HG03108 (cell line): ENCODE measurements around the gene SLC25A12.

Experiments
- ATAC-seq: cut with Tn5 transposase; IDR thresholded peaks from one replicate; pipeline ENCODE4 v1.9.1; 2021; ENCODE audit warnings: moderate library complexity; ENCODE audit not compliant: unreplicated experiment

Gene SLC25A12

GRCh38 chr2:171889333-171889732 is 4.7 kb downstream of the SLC25A12 start:
- ATAC-seq = no peak

GRCh38 chr2:171883275-171883893 is 10.7 kb downstream of the SLC25A12 start:
- no peak for ATAC-seq

DNA sequence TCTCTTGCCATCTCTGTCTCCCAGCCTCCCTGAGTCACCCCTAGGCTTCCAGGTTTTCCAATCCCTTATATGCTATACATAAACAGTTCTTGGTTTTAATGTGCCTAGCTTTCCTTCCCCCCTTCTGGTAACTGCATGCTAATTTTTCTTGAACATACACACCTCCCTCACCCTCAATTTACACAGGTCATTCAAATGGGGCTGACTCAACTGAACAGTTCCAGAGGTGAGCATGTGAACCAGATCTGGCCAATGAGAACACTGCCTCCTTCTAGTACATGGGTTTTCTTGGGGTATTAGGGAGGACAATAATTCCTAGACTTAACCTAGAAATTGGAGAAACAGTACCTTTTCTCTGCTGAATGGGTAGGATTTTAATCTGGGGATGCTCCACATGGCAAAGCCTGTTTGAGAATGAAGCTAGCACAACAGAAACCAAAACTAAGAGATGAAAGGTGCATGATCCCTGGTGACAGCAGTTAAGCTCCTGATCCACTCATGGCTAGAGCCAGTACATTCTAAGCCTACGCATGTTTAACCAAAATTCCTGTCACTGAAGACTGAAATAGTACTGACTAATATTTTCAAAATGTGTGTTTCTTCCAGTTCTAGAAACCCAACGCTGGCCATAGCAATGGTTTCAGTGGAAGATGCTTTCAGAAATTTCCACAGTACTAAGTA is 11.8 kb downstream of the SLC25A12 start:
- ATAC-seq = no peak

- ATAC-seq = no peak
These were observed 13.3 kb downstream of the SLC25A12 start for GRCh38 chr2:171880774-171881173.

GRCh38 chr2:171879865-171880264 is 14.2 kb downstream of the SLC25A12 start:
- no peak for ATAC-seq

DNA sequence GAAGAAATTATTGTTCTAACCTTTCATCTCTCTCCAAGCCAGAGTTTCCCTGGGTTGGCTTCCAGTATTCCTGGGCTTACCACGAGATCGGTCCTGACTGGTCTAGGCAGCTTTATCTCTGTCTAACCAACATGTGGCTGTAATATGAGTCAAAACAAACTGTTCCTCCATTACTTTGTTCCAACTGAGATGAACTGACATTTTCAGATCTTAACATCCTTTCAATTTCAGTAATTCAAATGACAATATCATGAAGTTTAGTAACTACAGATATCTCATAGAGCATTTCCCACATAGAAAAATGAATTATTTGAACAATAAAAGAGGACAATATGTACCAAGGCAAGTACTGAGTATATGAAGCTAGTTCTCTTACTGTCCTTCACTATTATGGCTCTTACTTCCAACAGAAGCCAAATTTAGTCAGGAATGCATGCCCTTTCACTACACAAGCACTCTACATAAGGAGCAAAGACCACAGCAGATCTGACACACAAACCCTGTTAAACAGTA is 15.5 kb downstream of the SLC25A12 start:
- ATAC-seq = no peak

DNA sequence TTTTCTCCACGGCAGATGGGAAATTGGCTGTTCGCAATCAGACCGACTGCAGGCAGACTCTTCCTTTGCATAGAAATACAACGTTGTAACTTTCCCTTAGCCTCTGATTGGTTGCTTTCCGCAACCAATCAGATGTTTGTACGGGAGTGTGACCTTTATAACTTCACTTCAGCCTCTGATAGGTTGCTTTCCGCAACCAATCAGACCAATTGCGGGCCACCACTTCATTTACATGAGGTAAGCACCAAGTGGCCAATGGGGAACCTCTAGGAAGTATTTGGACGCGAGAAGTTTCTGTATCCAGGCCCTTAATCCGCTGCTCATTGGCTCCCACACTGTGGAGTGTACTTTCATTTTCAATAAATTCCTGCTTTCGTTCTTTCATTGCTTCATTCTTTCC is 19.1 kb downstream of the SLC25A12 start:
- ATAC-seq = no peak

DNA sequence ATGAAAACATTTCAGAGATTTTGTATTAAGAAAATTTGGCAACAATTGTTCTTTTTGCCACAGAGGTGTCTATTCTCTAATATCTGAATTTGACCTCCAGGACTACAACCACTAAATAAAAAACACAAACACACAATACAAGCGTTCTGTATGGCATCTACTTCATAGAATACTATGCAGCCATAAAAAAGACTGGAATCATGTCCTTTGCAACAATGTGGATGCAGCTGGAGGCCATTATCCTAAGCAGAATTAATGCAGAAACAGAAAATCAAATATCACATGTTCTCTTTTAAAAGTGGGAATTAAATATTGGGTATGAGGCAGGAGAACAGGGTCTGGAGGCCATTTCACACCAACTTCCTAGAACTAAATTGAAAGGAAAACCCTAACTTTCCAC is 19.5 kb downstream of the SLC25A12 start:
- no peak for ATAC-seq

DNA sequence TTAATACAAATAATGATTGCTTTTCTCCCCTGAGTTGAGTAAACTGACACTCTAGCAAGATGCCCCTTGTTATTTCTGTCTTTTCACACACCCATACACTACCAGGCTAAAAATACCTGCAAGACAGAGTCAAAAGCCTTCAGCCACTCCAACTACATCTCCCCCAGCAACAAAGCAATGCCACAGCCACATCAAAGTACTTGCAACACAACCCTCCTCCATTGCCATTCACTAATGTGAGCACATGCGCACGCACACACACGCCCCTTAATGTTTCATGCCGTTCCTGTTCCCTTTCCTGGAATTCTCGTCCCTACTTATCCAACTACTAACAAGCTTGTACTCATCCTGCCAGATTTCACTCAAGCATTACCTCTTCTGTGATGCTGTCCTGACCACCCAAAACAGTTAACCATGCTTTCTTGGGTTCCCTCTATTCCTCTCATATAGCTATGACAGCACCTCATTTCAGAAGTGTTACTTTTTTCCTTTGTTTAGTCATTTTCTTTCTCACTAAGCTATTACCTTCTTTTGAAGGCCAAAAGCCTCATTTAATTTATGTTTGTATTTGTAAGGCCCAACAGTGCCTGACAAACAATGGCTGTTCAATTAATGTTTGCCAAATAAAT is 29.6 kb downstream of the SLC25A12 start:
- ATAC-seq = no peak

DNA sequence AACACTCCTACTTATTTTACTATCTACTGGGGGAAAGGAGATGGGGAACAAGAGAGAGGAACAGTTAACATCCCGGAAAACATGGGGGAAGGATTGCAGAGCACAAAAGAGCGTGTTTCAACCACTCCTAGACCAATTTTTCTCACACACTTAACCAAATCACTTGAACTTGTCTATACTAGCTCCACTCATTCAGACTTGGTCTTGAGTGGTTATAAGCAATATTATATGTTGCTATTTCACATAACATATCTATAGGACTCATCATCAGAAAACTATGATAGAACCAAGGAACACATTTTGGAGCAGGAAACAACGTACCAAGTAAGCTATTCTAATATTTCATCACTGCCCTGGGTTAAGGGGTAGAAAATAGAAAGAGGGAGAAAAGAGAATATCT is 31.5 kb downstream of the SLC25A12 start:
- no peak for ATAC-seq

- ATAC-seq = no peak
These were observed 35.6 kb downstream of the SLC25A12 start for GRCh38 chr2:171858397-171858958.

GRCh38 chr2:171855401-171855800 is 38.6 kb downstream of the SLC25A12 start:
- ATAC-seq = no peak

DNA sequence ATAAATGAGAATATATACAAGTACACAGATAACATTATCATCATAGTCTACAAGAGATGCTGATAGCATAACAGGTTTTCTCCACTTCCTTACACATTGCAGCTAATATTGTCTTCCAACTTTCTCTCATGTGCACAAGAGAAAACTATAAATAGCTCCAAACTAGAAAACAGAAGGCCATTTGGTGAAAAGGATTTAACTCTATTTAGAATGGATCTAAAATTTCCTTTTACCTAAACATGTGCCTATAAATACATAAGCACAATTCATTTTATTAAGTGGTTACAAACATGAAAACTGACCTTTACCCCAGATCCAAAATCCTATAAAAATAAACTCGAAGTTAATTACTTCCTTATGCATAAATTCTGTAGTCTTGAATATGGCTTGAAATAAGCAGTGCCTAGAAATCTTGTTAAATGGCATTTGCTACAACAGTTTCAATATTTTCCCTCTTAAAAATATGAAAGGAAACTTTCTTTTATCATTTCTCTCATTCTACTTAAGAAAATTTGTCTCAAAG is 41.6 kb downstream of the SLC25A12 start:
- ATAC-seq = no peak

GRCh38 chr2:171847627-171848026 is 46.4 kb downstream of the SLC25A12 start:
- no peak for ATAC-seq

GRCh38 chr2:171846894-171847293 is 47.1 kb downstream of the SLC25A12 start:
- ATAC-seq = no peak

DNA sequence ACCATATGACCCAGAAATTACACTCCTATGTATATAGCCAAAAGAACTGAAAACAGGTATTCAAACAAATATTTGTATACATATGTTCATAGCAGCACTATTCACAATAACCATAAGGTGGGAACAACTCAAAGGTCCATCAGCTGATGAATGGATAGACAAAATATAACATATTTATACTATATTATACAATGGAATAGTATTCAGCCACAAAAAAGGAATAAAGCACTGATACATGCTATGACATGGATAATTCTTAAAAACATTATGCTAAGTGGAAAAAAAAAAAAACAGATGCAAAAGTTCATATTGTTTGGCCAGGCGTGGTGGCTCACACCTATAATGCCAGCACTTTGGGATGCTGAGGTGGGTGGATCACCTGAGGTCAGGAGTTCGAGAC is 52.0 kb downstream of the SLC25A12 start:
- ATAC-seq = no peak

DNA sequence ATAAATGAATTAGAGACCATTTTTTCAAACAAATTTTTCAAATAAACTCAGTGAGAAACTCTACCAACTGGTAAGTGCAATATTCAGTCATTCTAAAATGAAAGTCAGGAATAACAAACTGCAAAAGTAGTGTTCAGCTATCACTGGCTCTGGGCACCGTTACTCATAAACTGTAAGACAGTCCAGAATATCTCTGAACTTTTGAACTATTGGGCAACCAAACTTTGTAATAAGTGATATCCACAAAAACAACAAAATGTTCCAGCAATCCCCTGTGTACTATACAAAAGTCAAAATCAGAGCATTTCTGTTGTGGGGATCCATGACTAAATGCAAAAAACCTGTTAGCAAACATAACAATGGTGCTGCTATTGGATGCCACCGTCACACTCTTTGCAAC is 56.3 kb downstream of the SLC25A12 start:
- ATAC-seq = no peak

- no peak for ATAC-seq
These were observed 57.7 kb downstream of the SLC25A12 start for GRCh38 chr2:171836146-171836910.

- ATAC-seq = no peak
These were observed 58.7 kb downstream of the SLC25A12 start for GRCh38 chr2:171835386-171835785.

DNA sequence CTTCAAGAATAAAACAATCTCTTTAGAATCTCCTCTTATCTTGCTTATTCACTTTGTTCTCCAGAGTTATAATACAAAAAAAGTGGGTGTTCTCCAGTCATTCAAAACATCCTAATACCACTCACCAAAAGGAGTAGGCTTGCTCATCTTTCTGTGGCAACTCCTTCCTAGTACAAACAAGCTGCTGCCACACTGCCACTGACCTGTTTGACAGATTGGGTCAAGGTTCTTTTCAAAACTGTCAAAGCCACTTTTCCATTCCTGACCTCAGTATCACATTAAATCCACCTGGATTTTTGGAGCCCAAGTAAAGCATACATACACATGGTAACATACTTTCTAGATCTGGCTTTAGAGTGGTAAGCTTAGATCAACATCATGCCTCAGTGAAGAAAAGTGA is 59.8 kb downstream of the SLC25A12 start:
- no peak for ATAC-seq

GRCh38 chr2:171832489-171832888 is 61.6 kb downstream of the SLC25A12 start:
- no peak for ATAC-seq
